HG03097 (cell line): Measurements from ENCODE around the gene UTS2B.

Source experiments
- ATAC-seq: cut with Tn5 transposase; IDR thresholded peaks from one replicate; pipeline ENCODE4 v1.9.1; 2021; ENCODE audit not compliant: unreplicated experiment, low FRiP score

The UTS2B gene

DNA sequence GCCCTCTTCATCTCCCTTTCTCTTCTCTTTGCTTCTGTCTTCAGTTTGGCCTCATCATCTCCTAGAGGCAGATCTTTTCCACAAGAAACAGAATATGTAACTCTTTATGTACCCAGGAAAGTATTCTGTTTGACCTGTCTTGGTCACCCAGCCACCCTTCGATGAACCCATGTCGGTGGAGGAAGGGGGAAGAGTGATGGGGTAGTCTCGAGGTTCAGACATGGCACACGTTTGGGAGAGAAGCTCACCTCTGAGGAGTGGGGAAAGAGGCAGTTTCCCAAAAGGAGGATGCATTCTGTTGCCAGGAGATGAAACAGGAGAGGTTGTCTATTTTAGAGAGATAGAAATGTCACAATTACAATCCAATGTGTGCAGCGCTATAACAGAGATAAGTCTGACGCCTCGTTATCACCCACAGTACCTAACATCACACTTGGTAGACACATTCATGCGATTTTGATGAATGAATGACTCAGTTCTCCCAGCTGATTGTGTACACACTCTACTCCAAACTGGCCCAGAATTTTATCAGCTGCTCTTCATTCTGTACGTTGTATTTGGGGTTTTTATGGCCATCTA lies 1.9 kb downstream of the UTS2B start:
- ATAC-seq, result no peak

DNA sequence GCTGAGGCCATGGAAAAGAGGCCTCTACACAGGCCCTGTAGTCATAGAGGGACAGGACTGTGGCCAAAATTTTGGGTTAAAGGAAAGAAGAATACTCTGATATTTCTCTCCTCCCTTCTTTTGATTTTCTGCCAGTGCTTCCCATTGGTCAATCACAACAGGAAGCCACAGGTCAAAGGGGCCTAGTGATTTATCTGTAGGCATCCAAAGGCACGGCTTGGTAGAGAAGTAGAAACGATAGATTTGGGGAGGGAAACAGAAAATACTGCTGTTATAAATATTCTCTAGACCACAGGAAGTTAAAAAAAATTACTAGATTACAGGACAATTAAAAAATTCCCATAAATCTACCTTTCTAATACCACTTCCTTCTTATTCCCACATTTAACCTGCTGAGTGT lies 2.8 kb downstream of the UTS2B start:
- ATAC-seq, result no peak

DNA sequence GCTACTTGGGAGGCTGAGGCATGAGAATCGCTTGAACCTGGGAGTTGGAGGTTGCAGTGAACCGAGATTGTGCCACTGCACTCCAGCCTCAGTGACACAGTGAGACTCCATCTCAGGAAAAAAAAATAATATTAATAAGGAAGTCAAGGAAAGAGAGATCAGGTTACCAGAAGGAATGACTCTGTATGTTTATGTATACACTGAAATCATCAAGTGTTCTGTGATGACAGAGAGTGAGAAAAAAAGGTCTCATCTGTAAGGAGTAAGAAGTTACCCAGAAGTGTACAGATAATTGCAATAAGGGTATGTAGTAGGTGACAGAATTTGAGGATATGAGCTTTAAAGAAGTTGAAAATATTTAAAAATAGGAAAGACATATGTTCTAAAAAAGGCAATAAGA lies 5.4 kb downstream of the UTS2B start:
- ATAC-seq, result no peak

DNA sequence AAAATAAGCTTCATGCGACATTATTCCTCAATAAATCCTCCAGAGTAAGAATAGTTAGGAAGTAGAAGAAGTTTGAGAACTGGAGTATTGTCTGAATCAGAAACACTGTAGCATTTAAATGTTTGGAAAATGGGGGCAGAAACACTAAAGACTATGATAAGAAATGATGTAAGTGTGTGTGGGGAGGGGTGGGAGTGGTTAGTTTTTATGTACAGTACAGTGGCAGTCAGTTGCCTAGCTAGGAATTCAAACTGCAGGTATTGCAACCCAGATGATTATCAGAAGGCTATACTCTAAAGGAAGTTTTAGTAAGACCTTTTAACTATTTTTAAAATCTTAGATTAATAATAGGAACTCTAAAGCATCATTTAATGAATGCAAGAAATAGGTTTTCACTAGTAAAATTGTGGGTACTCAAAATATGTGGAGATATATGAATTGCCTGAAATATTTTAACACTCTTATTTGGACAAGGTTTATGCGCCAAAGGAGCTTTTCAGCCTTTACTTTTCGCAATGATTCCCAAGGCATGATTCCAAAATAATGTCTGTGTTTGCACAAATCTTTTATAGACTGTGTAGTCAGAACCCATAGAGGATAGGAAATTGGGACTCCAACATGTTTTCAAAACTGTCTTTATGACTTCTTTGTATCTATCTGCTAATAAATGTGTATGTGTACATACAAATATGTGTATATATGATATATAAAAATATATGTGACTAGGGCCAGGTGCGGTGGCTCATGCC lies 9.1 kb downstream of the UTS2B start:
- no peak for ATAC-seq

DNA sequence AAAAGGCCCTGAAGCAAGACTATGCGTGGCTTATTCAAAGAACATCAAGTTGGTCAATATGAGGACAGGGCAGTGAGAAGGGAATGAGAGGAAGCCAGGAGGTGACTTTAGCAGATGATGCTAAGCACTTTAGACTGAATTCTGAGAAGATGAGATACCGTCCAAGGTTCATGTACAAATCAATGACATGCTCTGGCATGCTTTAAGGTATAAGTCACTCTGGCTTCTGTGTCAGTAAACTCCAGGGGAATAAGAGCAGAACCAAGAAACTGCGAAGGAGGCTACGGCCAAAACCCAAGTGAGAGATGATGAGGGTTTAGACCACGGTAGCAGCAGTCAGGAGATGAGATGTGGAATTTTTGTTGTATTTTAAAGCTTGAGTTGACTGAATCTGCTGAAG lies 10.0 kb downstream of the UTS2B start:
- ATAC-seq, result no peak

DNA sequence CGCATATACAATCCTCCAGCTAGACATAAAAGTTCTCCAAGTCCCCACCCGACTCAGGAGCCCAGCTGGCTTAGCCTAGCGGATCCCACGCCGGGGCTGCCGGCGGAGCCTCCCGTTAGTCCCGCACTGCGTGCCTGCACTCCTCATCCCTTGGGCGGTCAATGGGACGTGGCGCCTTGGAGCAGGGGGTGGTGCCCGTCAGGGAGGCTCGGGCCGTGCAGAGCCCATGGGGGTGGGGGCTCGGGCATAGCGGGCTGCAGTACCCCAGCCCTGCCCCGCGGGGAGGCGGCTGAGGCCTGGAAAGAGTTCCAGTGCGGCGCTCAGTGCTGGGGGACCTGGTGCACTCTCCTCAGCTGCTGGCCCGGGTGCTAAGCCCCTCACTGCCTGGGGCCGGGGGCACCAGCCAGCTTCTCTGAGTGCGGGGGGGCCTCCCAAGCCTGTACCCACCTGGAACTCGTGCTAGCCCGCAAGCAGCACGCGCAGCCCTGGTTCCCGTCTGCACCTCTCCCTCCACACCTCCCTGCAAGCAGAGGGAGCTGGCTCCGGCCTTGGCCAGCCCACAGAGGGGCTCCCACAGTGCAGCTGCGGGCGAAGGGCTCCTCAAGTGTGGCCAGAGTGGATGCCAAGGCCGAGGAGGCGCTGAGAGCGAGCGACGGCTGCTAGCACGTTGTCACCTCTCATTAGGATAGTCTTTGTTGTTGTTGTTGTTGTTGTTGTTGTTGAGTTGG lies 13.3 kb downstream of the UTS2B start:
- no peak for ATAC-seq

DNA sequence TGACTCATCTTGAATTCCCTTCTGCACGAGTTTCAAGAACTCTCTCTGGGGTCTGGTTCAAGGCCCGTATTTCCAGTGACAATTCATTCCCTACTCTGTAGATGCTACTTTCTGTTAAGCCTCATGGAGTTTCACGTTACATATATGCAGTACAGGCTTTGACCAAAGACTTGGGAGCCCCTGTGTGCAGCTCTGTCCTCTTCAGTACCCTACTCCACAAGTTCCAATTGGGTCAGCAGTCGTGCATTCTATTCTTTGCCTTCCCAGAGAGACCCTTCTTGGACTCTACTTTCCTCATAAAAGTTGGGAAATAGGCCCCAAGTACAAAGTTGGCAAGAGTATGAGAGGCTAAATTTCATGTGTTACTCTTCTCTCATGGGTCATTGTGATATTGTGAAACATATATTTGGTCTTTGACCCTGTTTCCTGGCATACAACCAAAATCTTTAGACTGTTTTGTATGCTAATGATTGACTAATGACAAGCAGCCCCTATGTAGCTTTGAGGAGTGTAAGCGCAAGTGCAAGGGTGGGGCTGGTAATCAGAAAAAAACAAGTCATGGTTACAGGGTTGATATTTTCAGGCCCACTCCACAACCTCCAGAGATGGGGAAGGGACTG lies 16.1 kb downstream of the UTS2B start:
- ATAC-seq, result no peak

DNA sequence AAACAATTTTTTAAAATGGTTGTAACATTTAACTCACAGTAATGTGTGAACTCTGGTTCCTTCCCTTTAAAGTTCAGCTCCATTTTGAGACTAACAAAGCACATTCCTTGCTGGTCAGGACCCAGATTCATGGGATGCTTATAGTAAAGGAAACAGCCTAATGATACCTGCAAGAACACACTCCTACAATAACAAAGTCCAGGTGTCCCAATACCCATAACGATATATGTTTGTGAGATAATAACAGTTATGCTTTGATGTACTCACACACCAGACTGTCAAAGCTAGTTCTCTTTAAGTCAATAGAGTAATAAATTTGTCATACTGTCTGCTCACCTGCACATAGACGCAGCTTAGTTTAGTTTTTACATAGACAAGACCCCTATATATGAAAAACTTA lies 17.0 kb downstream of the UTS2B start:
- no peak for ATAC-seq

DNA sequence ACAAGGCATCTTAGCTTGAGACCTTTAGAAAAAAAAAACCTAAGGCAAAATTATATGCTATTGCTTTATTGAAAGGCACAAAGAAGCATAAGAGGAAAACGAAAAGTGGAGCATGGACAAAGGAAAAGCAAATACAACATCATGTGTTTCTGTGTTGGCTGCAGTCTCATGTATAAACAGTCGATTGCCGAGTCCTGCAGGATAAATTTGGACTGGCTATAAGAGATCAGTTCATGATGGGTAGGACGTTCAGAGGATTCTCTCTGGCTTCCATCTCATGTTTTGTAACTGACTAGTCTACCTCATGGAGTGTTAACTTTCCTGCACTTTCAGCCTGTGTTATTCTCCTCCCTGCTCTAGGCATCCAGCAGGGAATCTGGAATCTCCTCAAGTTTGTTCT lies 23.0 kb downstream of the UTS2B start:
- ATAC-seq, result no peak

DNA sequence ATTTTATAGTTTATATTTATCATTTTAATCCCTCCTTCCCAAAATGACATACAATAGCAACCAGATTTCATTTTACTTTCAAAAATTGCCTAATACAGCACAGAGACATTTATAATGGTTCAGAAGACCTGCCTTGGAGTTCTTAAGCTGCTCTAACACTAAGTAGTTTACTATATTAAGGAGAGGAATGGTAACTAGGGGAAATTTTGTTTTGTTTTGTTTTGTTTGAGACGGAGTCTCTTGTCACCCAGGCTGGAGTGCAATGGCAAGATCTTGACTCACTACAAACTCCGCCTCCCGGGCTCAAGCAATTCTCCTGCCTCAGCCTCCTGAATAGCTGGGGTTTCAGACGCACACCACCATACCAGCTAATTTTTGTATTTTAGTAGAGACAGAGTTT lies 23.9 kb downstream of the UTS2B start:
- ATAC-seq, result no peak

DNA sequence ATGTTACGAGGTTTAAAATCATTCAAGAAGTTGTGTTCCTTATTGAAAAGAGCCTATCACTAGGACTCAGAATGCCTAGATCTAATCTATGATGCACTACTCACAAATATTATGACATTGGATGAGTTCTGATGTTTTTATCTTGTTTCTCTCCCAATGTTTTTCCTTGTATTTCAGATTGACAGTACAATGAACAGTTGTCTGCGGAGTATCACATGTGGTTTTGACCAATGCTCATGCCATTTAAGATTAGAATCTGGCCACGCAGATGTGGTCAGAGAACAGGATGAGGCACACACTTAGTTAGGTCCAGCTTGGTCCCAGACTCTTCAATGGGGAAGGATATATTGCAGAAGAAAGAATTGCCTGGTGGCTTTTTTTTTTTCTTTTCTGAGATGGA lies 26.7 kb downstream of the UTS2B start:
- no peak for ATAC-seq

DNA sequence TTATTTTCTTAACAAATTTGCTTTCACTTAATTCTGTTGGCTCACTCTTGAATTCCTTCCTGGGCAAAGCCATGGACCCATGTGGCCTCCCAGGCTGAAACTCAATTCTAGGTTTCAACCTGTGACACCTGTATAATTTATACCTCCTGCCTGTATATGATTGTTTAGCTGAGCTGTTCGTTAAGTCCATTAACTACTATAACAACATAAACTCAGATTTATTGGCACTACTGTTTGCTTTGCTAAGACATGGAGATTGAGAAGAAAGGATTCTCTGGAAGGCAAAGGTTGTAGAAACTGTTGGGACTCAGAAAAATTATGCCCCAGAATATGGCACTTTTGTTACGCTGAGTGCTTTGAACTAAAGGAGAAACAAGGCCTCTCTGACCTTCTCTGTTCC lies 27.9 kb downstream of the UTS2B start:
- no peak for ATAC-seq

DNA sequence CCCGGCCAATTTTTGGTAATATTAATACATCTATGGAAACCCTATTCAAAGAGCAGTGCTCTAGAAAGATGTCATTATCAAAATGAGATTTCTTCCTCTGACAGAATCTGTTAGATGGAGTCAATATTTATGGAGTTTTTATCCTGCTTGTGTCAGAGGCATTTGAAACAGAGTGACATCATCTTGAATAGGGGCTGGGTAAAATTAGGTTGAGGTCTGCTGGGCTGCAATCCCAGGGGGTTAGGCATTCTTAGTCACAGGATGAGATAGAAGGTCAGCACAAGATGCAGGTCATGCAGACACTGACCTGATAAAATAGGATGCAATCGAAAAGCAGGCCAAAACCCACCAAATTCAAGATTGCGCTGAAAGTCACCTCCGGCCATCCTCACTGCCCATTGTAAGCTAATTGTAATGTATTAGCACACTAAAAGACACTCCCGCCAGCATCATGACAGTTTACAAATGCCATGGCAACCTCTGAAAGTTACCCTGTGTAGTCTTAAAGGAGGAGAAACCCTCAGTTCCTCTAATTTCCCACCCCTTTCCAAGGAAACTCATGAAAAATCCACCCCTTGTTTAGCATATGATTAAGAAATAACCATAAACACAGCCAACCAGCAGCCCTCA lies 28.4 kb downstream of the UTS2B start:
- no peak for ATAC-seq

DNA sequence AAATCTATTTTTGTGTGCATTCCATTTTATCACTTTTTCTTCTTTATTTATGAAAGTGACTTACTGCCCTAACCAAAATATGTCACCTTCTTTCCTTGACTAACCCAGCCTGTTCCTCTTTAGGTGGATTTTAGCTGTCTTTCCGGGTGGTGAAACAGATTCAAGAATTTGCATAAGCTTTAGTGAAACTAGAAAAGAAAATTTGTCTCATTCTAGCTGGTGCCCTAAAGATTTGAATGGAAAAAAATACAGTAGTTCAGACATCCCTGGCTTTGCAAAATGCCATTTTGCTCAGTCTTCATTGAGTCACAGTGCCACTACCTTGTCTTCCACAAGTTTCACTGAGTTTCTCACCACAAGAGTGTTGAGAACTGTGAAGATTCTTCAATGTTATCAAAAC lies 29.3 kb downstream of the UTS2B start:
- peak; percentile 55 for ATAC-seq

DNA sequence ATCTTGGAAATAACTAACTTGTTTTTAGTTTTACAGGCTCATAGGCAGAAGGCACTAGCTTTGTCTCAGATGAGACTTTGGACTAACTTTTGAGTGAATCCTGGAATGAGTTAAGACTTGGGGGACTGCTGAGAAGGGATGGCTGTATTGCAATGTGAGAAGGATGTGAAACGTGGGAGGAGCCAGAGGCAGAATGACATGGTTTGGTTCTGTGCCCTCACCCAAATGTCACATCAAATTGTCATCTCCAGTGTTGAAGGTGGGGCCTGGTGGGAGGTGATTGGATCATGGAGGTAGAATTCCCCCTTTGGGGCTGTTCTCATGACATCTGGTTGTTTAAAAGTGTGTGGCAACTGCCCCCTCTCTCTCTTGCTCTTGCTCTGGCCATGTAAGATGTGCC lies 29.9 kb downstream of the UTS2B start:
- no peak for ATAC-seq

DNA sequence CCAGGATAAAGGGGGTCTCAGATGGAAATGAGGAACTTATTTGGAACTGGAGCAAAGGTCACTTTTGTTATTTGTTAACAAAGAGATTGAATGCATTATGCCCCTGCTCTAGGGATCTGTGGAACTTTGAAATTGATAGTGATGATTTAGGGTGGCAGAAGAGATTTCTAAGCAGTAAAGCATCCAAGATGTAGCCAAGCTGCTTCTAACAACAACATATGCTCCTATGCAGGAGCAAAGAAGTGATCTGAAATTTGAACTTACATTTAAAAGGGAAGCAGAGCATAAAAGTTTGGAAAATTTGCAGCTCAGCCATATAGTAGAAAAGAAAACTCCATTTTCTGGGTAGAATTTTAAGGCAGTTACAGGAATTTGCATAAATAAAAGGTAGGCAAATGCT lies 31.5 kb downstream of the UTS2B start:
- no peak for ATAC-seq

DNA sequence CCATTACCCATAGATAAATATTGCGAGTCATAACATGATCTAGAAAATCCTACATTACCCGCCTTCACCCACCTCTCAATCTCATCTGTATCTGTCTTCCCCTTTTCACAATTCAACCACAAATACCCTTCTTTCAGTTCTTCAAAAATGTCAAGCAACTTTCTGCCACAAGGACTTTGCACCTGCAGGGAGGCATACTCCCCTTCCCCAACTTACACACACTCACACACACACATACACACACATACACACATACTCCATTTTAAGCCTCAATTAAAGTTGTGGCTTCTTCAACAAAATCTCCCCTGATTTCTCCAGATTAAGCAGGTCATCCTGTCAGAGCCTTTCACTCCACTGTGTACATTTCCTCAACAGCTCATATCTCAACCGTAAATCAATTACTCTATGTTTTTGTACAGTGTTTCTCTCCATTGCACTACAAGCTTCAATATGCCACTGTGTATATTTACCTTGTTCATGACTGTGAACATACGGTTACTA lies 34.2 kb downstream of the UTS2B start:
- peak; percentile 77 for ATAC-seq

DNA sequence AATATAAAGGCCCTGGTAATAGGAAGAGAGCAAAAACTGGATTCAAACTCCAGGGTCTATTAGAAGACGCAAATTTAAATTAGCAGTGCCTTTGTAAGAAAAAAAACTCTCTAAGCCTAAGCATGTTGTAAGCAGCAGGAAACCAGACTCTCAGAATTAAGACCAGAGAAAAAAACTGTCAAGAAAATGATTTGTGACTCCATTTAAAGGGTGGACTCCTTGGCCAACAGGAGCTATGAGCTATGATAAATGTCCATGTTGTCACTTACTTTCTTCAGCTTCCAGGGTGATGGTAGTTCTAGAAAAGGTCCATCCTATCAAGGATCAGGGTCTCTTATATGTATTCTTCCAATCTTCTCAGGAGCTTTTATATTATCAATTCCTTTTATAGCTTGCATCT lies 36.0 kb downstream of the UTS2B start:
- ATAC-seq, result no peak

DNA sequence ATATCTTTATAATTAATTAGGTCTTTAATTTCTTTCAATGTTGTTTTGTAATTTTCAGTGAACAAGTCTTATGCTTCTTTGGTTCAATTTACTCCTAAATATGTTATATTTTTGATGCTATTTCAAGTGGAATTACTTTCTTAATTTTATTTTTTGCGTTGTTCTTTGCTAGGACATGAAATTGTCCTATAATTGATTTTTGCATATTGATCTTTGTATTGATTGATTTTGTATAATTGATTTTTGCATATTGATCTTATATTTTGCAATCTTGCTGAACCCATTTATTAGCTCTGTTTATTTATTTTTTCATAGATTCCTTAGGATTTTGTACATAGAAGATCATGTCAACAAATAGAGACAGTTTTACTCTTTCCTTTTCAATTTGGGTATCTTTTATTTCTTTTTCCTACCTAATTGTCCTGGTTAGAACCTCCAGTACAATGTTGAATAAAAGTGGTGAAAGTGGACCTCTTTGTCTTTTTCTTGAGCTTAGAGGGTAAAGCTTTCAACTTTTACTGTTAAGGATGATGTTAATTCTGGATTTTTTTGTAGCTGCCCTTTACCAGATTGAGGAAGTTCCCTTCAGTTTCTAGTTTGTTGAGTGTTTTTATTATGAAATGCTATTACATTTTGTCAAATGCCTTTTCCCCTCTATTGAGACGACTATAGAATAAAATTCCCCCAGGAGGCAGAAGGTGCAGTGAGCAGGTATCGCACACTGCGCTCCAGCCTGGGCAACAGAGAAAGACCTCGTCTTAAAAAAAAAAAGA lies 37.9 kb downstream of the UTS2B start:
- no peak for ATAC-seq

DNA sequence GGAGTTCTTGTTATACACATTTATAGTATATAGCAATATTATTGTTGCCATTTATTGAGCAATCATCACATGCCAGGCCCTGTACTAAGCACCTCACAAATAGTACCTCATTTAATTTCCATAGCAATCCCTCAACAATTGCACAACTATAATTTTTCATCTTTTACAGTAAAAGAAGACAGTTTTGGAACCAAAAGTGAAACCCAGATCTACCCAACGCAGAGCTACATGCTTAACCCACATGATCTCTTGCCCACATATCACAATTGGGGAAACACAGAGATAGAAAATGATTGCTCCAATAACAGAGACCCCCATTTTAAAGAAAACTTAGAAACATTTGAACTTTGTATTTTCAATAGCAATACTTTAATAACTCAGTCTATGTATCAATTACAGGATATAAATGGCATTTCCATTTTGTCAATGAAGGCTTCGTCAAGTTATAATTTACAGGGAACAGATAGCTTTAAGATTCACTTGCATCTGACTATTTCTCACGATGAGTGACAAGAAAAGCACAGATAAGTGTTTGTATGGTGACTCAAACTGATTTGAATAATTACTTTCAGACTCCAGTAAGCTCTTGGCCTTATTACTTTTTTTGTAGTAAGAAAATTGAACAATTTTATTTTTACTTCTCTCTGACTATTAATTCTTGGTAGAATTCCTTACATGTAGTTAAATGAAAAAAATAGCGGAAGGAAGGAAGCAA lies 39.9 kb downstream of the UTS2B start:
- ATAC-seq, result peak; percentile 78
